Erythroblast (primary cell): ENCODE data around the gene AARSD1.
"Not testable (repeated sequence)": the region's sequence is repeated elsewhere in the genome, so short reads cannot be mapped to it uniquely, and the experiment has no call there.

Experiments
- DNase-seq, 2 experiments: peaks; one replicate each; lab custom pipeline; 2025; lab: John Stamatoyannopoulos, UW
- GATA1 ChIP-seq: IDR thresholded peaks from 2 replicates; pipeline ENCODE4 v1.6.1; 2011; ENCODE audit warnings: low read depth, mild to moderate bottlenecking, control low read depth, low read length, moderate library complexity
- POLR2A ChIP-seq: IDR thresholded peaks from 2 replicates; pipeline ENCODE4 v1.6.1; 2011; ENCODE audit warnings: mild to moderate bottlenecking, low read length

AARSD1 gene

GRCh38 chr17:42964161-42964932 lies at the start of gene AARSD1:
Gene AARSD1, minus strand, starts transcription at chr17:42964454. Its CDS starts 14 bp downstream, at chr17:42964440.
- peak; percentile 96 for DNase-seq
- peak; percentile 92 for TF ChIP-seq POLR2A
- no peak for TF ChIP-seq GATA1

GRCh38 chr17:43013296-43013695 lies 49.0 kb upstream of the AARSD1 start:
- DNase-seq, result no peak
- TF ChIP-seq POLR2A, result no peak
- no peak for TF ChIP-seq GATA1

- DNase-seq, result peak; percentile 55 to 81
- TF ChIP-seq POLR2A, result no peak
- no peak for TF ChIP-seq GATA1
Measured at GRCh38 chr17:43011728-43012472, 47.6 kb upstream of the AARSD1 start.

- peak; percentile 28 to 48 for DNase-seq
- TF ChIP-seq POLR2A (no peak), GATA1 (no peak)
Measured at GRCh38 chr17:43010667-43011308, 46.5 kb upstream of the AARSD1 start.

- TF ChIP-seq GATA1 (no peak), POLR2A (peak; percentile 67)
- peak; percentile 89 to 92 for DNase-seq
Measured at GRCh38 chr17:43006639-43007551, 42.6 kb upstream of the AARSD1 start, which contains the start of gene IFI35. Gene IFI35, plus strand, starts transcription at chr17:43006784. Its CDS starts 164 bp downstream, at chr17:43006948.

GRCh38 chr17:43003542-43004172 lies 39.4 kb upstream of the AARSD1 start:
- peak; percentile 35 for TF ChIP-seq POLR2A
- TF ChIP-seq GATA1, result no peak
- no peak for DNase-seq

GRCh38 chr17:43000894-43001293 lies 36.6 kb upstream of the AARSD1 start:
- DNase-seq, result not testable (repeated sequence)
- peak; percentile 11 for TF ChIP-seq POLR2A

- TF ChIP-seq GATA1, result no peak
- TF ChIP-seq POLR2A, result no peak
- no peak for DNase-seq
Measured at GRCh38 chr17:42999003-42999525, 34.8 kb upstream of the AARSD1 start.

GRCh38 chr17:42997984-42998938 lies 34.0 kb upstream of the AARSD1 start, which contains the start of gene RPL27:
Gene RPL27, plus strand, starts transcription at chr17:42998419. Its CDS starts 332 bp downstream, at chr17:42998751.
- DNase-seq, result peak; percentile 99 to 100
- TF ChIP-seq GATA1, result no peak
- TF ChIP-seq POLR2A, result peak; percentile 98

- TF ChIP-seq GATA1 (no peak), POLR2A (no peak)
- DNase-seq, result no peak
Measured at GRCh38 chr17:42997390-42997983, 33.2 kb upstream of the AARSD1 start.

GRCh38 chr17:42993913-42994312 lies 29.7 kb upstream of the AARSD1 start:
- DNase-seq, result not testable (repeated sequence)
